GM18873 (cell line): ENCODE data around the gene SOCS1.

Source experiments
- ATAC-seq: cut with Tn5 transposase; IDR thresholded peaks from one replicate; pipeline ENCODE4 v1.9.1; 2021; ENCODE audit warnings: mild to moderate bottlenecking, moderate library complexity, moderate number of reproducible peaks; ENCODE audit not compliant: unreplicated experiment, low FRiP score

The SOCS1 gene

DNA sequence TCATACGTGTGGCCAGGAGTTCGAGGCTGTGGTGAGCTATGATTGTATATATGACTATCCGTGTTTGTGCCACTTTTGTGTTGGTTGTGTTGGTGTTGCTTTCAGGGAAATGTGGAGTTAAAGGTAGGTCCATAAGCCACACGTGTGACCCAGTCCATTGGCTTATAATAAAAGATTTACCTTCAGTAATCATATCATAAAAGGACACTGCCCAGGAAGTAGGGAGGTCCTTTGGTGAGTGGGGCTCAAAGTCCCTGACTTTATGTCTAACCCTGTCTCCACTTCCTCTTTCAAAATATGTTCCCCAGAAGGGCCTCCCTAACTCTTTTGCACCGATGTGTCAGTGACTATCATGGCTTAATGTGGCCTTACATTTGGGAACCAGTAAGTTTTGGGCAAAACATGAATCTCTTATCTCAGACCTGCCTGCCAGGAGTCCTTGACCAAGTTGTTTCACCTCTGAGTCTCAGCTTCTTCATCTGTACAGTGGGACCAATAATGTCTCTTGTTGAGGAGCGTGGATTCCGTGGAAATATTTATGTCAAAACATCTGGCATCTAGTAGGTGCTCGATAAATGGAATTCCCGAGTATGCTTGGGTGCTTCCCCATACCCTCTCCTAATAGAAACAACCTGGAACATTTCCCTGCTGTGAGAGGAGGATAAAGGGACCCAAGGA, 8.3 kb upstream of the SOCS1 start:
- ATAC-seq: no peak

DNA sequence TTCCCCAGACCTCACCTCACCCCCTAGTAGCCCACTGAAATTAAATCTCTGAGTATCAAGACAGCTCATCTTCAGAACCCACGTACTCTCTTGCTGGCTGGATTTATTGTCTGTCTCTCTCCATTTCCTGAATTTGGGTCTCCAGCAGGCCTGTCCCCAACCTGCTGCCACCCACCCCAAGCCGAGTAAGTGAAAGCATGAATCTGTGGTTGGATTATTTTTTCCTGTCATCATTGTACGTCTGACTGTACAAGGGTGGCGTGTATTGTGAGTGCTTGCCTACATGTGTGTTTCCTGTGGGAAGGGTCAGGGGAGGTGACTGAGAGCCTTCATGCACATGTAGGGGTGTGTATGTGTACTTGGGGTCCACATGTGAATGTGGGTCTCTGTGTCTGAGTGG, 7.7 kb upstream of the SOCS1 start:
- no peak for ATAC-seq

DNA sequence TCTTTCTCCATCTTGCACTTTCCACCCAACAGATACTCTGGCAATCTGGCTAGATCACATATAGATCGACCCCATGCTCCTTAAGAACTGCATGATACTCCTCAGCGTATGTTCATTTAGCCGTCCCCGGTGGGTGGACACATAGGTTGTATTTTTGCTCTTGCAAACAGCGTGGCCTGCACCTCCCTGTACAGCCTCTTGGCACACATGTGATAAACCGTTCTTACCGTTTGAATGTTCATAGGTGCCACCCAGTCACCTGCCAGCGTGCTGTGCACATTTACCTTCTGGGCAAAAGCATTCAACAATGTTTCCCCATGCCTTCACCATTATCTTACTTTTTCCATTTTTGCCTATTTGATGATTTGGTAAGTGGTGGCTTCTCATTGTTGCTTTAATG, 6.9 kb upstream of the SOCS1 start:
- no peak for ATAC-seq

DNA sequence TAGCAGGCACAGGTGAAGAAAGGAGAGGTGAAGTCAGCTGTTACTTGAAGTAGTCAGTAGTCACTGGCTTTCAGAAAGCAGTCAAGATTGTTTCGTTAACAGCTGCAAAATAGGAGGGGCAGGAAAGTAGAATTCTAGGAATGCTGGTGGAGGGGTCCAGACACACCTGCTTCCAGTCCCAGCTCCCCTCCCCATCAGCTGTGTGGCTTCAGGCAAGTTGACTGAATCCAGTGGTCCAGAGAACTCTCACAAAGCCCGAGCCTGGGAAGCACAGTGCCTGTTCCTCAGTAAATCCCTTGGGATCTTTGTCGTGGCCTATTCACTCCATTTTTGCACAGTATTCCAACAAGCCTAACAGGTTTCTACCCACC, 4.6 kb upstream of the SOCS1 start:
- no peak for ATAC-seq

DNA sequence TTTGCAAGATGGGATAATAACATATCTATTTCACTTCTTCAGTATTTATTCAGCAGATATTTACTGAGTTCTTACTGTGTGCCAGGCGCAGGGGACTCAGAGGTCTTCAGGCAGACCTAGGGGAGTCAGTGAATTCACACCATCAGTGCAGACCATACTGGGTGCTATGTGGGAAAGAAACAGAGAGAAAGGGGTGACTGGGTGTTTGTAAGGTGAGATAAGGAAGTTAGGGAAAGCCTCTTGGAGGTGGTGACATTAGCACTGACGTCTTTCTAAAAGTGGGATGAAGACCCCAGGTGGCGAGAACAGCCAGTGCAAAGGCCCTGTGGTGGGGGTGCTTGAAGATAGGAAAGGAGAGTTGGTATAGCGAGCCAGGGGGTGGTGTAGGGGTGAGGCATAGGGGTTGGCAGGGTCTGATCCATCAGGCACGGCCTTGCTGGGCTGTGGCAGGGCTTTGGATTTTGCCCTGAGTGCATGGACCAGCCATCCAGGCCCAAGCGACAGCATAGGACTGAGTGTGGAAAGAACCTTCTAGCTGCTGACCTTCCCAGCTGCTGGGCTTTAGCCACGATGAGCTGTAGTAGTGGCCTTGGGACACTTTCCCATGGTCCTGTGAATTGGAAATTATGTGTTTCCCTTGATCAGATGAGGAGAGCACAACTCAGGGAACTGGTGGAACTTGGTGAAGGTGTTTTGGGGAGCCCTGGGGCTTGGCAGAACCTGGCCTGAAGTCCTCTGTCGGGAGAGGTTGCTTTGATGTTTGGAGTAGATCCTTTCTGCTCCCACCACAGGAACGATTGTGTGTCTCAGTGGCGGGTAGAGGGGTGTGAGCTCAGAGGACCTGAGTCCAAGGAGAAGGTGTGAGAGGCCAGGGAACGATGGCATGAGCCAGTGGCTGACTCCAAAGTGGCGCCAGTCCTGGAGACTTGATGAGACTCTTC, 3.9 kb upstream of the SOCS1 start:
- ATAC-seq: no peak

DNA sequence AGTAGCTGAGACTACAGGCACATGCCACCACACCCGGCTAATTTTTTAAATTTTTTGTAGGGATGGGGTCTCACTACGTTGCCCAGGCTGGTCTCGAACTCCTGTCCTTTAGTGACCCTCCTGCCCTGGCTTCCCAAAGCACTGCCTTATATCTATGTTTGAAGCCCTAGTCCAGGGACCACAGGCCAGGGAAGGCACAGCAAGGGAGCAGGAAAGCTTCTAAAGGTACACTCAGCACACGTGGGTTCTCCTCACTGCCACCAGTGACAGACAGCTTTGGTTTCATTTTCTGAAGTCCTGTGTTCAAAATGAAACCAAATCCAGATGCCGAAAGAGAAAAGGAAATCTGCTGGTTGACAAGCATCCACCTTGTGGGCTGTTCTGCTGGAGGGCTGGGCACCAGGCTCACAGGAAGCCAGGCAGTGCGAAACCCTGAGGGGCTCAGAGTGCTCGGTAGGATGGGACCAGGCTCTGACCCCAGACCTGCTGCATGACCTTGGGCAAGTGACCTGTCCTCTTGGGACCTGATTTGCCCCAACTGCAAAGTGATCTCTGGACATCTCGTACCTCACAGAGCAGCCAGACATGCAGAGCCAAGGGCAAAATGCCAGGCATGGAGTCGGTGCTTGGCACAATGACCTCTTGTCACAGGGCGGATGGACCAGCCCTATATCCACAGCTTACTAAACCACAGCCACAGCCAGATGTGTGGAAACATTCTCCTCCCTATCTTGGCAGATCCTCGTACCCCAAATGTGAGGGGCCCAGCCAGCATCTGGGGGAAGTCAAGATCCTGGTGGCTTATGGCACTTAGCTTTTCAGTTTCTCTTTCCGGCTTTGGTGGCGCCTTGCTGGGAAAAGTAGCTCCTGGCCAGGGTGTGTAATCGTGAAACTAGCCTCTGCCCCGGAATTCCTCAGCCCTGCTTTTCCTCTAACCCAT, 2.8 kb upstream of the SOCS1 start:
- no peak for ATAC-seq

DNA sequence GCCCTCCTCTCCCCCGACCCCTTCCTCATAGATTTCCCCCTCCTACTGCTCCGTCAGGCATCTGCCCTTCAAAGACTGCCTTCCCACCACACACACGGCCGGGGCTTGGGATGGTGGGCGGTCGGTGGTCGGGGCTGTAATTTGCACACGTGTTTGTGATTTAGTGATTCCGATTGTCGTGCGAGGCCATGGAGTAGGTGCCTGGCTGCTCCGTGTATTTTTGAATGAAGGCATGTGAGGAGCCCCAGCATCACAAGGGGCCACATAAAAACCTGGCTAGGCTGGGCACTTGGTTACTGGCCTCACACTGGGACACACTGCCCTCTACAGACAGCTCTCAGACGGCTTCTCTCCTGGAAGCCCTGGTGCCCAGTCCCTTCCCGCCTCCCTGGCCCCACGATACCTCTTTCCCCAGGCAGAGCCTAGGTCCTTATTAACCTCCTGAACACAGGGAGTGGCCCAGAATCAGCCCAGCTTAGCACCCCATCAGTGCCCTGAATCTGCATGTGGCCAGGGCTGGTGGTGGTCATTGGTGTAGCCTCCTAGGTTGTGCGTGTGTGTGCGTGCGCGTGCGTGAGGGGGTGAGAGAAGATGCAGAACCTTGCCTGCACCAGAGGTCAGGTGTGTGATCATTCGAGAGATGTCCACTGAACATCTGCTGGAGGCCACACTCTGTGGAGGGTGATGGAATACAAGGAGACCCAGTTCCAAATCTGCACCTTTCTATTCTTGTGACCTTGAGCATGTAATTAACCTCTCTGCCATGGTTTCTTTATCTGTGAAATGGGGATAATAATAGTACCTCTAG, 1.3 kb upstream of the SOCS1 start:
- no peak for ATAC-seq

DNA sequence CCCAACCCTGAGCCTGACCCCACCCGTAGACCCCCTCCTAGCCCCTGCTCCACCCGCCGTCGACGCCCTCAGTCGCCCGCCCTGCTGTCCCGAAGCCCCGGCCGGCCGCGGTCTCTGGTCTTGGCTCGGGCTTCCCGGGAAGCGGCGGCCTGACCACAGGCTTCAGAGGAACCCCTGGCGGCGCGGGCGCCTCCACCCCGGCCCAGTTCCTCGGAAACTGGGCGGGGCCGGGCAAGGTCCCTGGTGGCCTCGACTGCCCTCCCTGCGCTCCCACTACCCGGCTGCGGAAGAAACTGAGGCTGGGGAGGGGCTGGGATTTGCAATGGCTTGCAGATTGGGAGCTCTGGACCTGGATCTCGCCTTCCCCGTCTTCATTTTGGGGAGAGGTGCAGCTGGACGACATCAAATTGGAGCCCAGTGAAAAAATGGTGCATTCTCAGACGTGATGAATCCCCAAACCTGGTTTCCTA, 692 bp upstream of the SOCS1 start:
- no peak for ATAC-seq

DNA sequence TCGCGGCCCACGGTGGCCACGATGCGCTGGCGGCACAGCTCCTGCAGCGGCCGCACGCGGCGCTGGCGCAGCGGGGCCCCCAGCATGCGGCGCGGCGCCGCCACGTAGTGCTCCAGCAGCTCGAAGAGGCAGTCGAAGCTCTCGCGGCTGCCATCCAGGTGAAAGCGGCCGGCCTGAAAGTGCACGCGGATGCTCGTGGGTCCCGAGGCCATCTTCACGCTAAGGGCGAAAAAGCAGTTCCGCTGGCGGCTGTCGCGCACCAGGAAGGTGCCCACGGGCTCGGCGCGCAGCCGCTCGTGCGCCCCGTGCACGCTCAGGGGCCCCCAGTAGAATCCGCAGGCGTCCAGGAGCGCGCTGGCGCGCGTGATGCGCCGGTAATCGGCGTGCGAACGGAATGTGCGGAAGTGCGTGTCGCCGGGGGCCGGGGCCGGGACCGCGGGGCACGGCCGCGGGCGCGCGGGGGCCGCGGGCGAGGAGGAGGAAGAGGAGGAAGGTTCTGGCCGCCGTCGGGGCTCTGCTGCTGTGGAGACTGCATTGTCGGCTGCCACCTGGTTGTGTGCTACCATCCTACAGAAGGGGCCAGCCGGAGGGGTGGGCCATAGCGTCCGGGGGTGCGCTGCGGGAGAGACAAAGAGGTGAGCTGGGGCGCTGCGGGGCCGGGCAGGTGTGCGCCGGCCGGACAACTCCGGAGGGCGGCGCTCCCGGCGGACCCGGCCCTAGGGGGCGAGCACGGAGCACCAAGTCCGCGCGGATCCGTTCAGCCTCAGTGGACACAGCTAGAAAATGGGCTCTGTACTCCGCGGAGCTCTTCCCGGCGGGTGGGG, 879 bp downstream of the SOCS1 start:
- ATAC-seq: no peak

DNA sequence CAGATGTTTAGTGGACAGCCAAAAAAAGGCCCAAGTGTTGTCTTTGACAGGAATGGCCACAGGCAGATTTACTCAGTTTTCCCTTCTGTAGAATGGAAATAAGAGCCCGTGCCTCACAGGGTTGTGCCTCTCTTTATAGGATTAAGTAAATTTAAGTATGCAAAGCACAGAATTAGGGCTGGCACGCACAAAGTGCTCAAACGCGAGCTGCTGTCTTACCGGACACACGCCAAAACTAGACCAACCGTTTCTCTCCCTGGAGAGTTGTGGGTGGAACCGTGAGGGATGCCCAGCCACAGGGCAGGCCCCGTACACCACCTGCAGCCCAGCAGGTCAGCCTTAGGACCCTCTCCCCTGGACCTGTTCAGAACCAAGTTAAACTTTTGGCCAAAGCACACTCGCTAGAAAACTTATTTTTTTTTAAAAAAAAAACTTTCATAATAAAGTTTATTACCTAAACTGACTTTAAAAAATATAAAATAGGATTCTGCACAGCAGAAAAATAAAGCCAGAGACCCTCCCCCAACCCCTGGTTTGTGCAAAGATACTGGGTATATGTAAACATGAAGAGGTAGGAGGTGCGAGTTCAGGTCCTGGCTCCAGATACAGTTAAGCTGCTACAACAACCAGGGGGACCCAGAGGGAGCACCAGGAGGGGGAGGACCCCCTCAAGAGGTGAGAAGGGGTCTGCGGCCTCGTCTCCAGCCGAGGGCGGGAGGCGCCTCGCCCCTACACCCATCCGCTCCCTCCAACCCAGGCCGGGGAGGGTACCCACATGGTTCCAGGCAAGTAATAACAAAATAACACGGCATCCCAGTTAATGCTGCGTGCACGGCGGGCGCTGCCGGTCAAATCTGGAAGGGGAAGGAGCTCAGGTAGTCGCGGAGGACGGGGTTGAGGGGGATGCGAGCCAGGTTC, 1.8 kb downstream of the SOCS1 start:
- ATAC-seq: no peak

DNA sequence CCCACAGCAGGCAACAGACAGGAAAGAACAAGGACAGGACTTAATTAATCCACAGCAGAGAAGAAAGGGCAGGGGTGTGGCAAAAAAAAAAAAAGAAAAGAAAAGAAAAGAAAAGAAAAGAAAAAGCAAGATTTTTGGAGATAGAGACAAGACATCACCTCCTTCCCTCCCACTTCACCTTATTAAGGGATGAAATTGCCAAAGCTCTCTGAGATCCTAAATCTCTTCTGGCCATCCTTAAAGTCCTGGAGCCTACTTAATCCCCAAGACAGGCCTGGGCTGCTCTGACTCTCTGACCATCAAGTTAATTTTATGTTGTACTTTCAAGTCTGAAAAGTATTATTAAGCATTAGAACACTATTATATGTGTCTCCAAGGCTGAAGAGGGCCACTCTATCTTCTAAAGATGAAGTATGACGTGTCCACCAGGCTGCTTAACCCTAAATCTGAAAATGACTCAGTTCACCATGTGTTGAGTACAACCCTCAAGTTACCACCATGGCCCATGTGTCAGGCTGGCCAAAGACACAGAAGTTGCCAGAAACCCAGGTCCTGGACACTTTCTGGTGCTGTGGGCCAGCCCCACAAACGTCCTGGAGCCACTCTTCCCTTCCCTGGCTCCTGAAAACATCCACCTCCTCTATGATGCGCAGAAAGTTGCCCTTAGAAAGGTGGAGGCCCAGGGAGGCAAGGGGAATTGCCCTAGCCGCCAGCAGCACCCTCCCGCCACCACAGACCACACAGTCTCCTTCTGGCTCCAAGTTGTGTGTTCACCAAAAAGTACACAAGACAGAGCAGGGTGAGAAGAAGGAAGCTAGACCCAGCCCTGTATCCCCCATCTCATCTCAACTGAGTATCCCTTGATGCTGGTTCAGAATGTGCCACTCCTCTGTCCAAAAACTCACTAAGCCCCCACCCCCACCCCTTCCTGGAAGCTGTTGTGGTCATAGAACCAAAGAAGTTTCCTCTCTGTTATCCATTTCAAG, 2.7 kb downstream of the SOCS1 start:
- ATAC-seq: no peak

DNA sequence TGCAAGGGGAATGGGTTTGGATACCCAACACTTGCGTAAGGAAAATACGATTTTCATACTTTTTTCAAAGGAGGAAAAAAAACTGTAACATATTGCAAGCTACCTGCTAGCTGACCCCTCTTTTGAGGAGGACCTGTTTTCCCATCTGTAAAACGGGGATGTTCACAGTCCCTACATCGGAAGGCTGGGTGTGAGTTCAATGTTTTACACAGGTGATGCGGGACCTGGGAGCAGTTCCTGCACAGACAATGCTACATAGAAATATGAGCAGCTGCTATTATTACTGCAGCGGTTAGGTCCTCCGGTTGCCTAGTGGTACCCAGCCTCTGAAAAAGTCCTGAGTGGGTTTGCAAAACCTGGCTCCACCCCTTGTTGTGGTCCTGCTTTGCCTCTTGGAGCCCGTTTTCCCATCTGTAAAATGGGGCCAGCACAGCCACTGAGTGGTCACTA, 3.5 kb downstream of the SOCS1 start:
- no peak for ATAC-seq

DNA sequence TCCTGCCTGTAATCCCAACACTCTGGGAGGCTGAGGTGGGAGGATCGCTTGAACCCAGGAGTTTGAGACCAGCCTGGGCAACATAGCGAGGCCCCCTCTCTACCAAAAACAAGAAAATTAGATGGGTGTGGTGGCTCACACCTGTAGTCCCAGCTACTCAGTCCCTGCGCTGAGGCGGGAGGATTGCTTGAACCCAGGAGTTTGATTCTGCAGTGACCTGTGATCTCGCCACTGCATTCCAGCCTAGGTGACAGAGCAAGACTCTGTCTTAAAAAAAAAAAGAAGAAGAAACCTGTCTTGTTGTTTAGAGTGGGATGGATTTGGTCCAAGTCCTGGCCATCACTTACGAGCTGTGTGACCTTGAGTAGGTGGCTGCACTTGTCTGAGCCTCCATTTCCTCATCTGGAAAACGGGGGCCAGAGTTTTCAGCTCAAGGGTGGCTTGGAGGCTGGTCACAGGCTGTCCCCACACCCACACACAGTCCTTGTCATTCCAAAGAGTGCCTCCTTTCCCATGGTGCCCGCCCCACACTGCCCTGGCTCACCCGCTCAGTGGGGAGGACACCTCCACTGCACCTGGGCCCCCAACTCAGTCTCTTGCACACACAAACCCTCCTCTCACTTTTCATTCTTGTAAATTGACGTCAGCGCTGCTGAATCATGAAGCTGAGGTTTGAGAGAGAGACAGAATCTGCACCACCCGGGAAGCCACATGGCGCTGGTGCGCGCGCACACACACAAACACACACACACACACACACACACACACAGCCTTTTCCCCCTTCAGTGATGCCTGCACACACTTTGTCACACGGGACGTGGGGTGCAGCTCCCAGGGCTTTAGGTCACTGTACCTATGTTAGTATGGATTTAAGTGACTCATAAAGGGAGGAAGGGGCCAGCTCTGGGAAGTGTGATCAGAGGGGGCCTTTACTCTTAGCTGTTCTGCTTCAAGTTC, 4.2 kb downstream of the SOCS1 start:
- ATAC-seq: no peak

DNA sequence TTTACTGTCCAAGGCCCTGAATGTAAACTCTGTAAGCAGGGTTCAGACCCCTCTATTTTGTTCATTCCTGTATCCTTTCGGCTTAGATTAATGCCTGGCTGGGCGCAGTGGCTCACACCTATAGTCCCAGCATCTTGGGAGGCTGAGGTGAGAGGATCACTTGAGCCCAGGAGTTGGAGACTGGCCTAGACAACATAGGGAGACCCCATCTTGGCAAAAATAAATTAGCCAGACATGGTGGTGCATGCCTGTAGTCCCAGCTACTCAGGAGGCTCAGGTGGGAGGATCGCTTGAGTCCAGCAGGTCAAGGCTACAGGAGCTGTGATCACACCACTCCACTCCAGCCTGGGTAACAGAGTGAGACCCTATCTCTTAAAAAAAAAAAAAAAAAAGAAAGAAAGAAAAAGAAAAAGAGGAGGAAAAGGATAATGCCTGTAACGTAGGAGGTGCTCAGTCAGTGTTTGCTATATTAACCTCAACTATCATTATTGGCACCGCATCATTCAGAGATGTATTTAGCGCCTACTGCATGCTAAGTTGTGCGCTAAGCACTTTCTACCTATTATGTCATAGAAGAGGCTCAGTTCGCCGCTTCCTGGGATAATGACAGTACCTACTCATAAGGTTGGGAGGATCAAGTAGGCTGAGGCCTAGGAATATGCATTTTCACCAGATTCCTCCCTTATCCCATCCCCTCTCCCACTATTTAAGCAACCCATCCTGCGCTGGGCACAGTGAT, 5.0 kb downstream of the SOCS1 start:
- no peak for ATAC-seq
